Measurements from ENCODE around the gene RIT1. TPM values are rescaled to one million over a fixed set of nuclear protein-coding genes. Genes with fewer than 3 reads are reported as not detected.
"Not testable (repeated sequence)": the region's sequence is repeated elsewhere in the genome, so short reads cannot be mapped to it uniquely, and the experiment has no call there.

Gene RIT1
- total RNA-seq, 1 donor from 2014 or later = 49.8 TPM

GRCh38 chr1:155909894-155910293 lies 1.3 kb downstream of the RIT1 start:
- Histone ChIP-seq H3K27me3 (ENCODE audit: control insufficient read depth, insufficient read depth, low read length) (no peaks in the 10 kb centered on the region), H3K4me3 (ENCODE audit: low read depth, low read length) (peak overlapping the region; percentile 69), H3K36me3 (ENCODE audit: control insufficient read depth, insufficient read depth, low read length) (peaks cover 16% of the 10 kb centered on the region)
- TF ChIP-seq CTCF (IDR thresholded peaks at IDR 0.05; ENCODE audit: insufficient read depth, low read length, severe bottlenecking) = no peak
- no peak for FAIRE-seq
- peak; percentile 88 for DNase-seq (ENCODE audit: low read depth)

- Histone ChIP-seq H3K36me3 (ENCODE audit: control insufficient read depth, insufficient read depth, low read length) (peaks cover 33% of the 10 kb centered on the region), H3K4me3 (ENCODE audit: low read depth, low read length) (no peak overlapping the region), H3K27me3 (ENCODE audit: control insufficient read depth, insufficient read depth, low read length) (no peaks in the 10 kb centered on the region)
- TF ChIP-seq CTCF (IDR thresholded peaks at IDR 0.05; ENCODE audit: insufficient read depth, low read length, severe bottlenecking) = no peak
- FAIRE-seq = no peak
- DNase-seq (ENCODE audit: low read depth) = no peak
These were observed 6.9 kb downstream of the RIT1 start for GRCh38 chr1:155904261-155904660.

GRCh38 chr1:155900161-155900560 lies 11.0 kb downstream of the RIT1 start:
- H3K4me3 ChIP-seq (ENCODE audit: low read depth, low read length) = no peak overlapping the region
- no peaks in the 10 kb centered on the region for H3K27me3 ChIP-seq (ENCODE audit: control insufficient read depth, insufficient read depth, low read length)
- no peak for TF ChIP-seq CTCF (IDR thresholded peaks at IDR 0.05; ENCODE audit: insufficient read depth, low read length, severe bottlenecking)
- DNase-seq (ENCODE audit: low read depth) (no peak), FAIRE-seq (no peak)
- H3K36me3 ChIP-seq (ENCODE audit: control insufficient read depth, insufficient read depth, low read length) = peaks cover 24% of the 10 kb centered on the region

- Histone ChIP-seq H3K27me3 (ENCODE audit: control insufficient read depth, insufficient read depth, low read length) (no peaks in the 10 kb centered on the region), H3K36me3 (ENCODE audit: control insufficient read depth, insufficient read depth, low read length) (peaks cover 21% of the 10 kb centered on the region), H3K4me3 (ENCODE audit: low read depth, low read length) (no peak overlapping the region)
- no peak for FAIRE-seq
- TF ChIP-seq CTCF (IDR thresholded peaks at IDR 0.05; ENCODE audit: insufficient read depth, low read length, severe bottlenecking) = no peak
- DNase-seq (ENCODE audit: low read depth) = no peak
These were observed 11.5 kb downstream of the RIT1 start for GRCh38 chr1:155899683-155900082.

GRCh38 chr1:155898888-155899287 lies 12.3 kb downstream of the RIT1 start:
- TF ChIP-seq CTCF (IDR thresholded peaks at IDR 0.05; ENCODE audit: insufficient read depth, low read length, severe bottlenecking) = no peak
- DNase-seq (ENCODE audit: low read depth) (no peak), FAIRE-seq (no peak)
- no peak overlapping the region for H3K4me3 ChIP-seq (ENCODE audit: low read depth, low read length)
- H3K27me3 ChIP-seq (ENCODE audit: control insufficient read depth, insufficient read depth, low read length) = no peaks in the 10 kb centered on the region
- H3K36me3 ChIP-seq (ENCODE audit: control insufficient read depth, insufficient read depth, low read length) = peaks cover 15% of the 10 kb centered on the region

- peaks cover 13% of the 10 kb centered on the region for H3K36me3 ChIP-seq (ENCODE audit: control insufficient read depth, insufficient read depth, low read length)
- no peak overlapping the region for H3K4me3 ChIP-seq (ENCODE audit: low read depth, low read length)
- no peak for FAIRE-seq
- DNase-seq (ENCODE audit: low read depth) = no peak
- no peaks in the 10 kb centered on the region for H3K27me3 ChIP-seq (ENCODE audit: control insufficient read depth, insufficient read depth, low read length)
- no peak for TF ChIP-seq CTCF (IDR thresholded peaks at IDR 0.05; ENCODE audit: insufficient read depth, low read length, severe bottlenecking)
These were observed 13.4 kb downstream of the RIT1 start for GRCh38 chr1:155897746-155898145.

GRCh38 chr1:155896476-155896875 lies 14.7 kb downstream of the RIT1 start:
- not testable (repeated sequence) for FAIRE-seq; H3K4me3 ChIP-seq (ENCODE audit: low read depth, low read length); H3K27me3 ChIP-seq (ENCODE audit: control insufficient read depth, insufficient read depth, low read length); DNase-seq (ENCODE audit: low read depth)
- peaks cover 12% of the 10 kb centered on the region for H3K36me3 ChIP-seq (ENCODE audit: control insufficient read depth, insufficient read depth, low read length)

GRCh38 chr1:155895617-155896016 lies 15.5 kb downstream of the RIT1 start:
- not testable (repeated sequence) for H3K4me3 ChIP-seq (ENCODE audit: low read depth, low read length); FAIRE-seq; H3K36me3 ChIP-seq (ENCODE audit: control insufficient read depth, insufficient read depth, low read length); DNase-seq (ENCODE audit: low read depth); H3K27me3 ChIP-seq (ENCODE audit: control insufficient read depth, insufficient read depth, low read length)

Measured in bronchial epithelial cell (primary cell).